ENCODE results near the gene OR51B4.

DNA sequence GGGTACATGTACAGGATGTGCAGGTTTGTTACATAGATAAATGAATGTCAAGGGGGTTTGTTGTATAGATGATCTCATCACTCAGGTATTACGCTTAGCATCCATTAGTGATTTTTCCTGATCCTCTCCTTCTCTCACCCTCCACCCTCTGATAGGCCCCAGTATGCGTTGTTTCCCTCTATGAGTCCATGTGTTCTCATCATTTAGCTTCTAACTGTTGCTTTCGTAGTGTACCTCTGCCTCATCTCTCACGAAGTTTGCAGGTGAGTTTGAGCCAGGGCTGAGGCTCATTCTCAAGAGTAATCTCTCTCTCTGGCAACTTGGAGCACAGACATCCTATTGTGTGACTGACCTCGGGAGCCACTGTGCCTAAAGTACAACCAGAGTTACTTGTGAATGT, 27.4 kb downstream of the OR51B4 start:
- no peak for TF ChIP-seq CREM (CRISPR knock-in tag; IDR thresholded peaks at IDR 0.05)
- TF ChIP-seq ATF1 (CRISPR knock-in tag; IDR thresholded peaks at IDR 0.05) = no peak
- TF ChIP-seq CBFB (CRISPR knock-in tag; IDR thresholded peaks at IDR 0.05; ENCODE audit: low read depth) = no peak
- TF ChIP-seq, protein P1, sequence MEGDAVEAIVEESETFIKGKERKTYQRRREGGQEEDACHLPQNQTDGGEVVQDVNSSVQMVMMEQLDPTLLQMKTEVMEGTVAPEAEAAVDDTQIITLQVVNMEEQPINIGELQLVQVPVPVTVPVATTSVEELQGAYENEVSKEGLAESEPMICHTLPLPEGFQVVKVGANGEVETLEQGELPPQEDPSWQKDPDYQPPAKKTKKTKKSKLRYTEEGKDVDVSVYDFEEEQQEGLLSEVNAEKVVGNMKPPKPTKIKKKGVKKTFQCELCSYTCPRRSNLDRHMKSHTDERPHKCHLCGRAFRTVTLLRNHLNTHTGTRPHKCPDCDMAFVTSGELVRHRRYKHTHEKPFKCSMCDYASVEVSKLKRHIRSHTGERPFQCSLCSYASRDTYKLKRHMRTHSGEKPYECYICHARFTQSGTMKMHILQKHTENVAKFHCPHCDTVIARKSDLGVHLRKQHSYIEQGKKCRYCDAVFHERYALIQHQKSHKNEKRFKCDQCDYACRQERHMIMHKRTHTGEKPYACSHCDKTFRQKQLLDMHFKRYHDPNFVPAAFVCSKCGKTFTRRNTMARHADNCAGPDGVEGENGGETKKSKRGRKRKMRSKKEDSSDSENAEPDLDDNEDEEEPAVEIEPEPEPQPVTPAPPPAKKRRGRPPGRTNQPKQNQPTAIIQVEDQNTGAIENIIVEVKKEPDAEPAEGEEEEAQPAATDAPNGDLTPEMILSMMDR (IDR thresholded peaks at IDR 0.05) = no peak
- TF ChIP-seq USF2 (CRISPR knock-in tag; IDR thresholded peaks at IDR 0.05) = no peak
- no peak for TF ChIP-seq HMGA2 (CRISPR knock-in tag; IDR thresholded peaks at IDR 0.05)
- TF ChIP-seq FOXJ3 (CRISPR knock-in tag; IDR thresholded peaks at IDR 0.05; ENCODE audit: borderline replicate concordance) = no peak
- TF ChIP-seq, protein P2, sequence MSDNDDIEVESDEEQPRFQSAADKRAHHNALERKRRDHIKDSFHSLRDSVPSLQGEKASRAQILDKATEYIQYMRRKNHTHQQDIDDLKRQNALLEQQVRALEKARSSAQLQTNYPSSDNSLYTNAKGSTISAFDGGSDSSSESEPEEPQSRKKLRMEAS (CRISPR knock-in tag; IDR thresholded peaks at IDR 0.05) = no peak
- no peak for TF ChIP-seq NFE2L1 (CRISPR knock-in tag; IDR thresholded peaks at IDR 0.05)
- no peak for TF ChIP-seq PREB (CRISPR knock-in tag; IDR thresholded peaks at IDR 0.05; ENCODE audit: borderline replicate concordance)
- TF ChIP-seq NR1H2 (CRISPR knock-in tag; IDR thresholded peaks at IDR 0.05) = no peak
- no peak for TF ChIP-seq IRF1 (CRISPR knock-in tag; IDR thresholded peaks at IDR 0.05)

All from WTC11 (cell line).